Stimulated activated naive CD8-positive, alpha-beta T cell treated with anti-CD3 and anti-CD28 coated beads, Interleukin-15, Interleukin-2, amounts not matched to agents 100 ng/mL and 50 ng/mL, for 24 hours (primary cell): ENCODE data around the gene CIAO2B.
"Not testable (repeated sequence)": the region's sequence is repeated elsewhere in the genome, so short reads cannot be mapped to it uniquely, and the experiment has no call there.

Experiments used
- H3K27ac Mint-ChIP-seq: one replicate; pipeline ENCODE4 v1.8.0; 2021; ENCODE audit warnings: mild to moderate bottlenecking, mixed read lengths
- H3K27me3 Mint-ChIP-seq: one replicate; pipeline ENCODE4 v1.8.0; 2021; ENCODE audit warnings: mixed read lengths
- H3K36me3 Mint-ChIP-seq: one replicate; pipeline ENCODE4 v1.8.0; 2021; ENCODE audit warnings: low read depth, mixed read lengths
- H3K4me1 Mint-ChIP-seq: one replicate; pipeline ENCODE4 v1.8.0; 2021; ENCODE audit warnings: low read depth, mixed read lengths
- H3K4me3 Mint-ChIP-seq: one replicate; pipeline ENCODE4 v1.8.0; 2021; ENCODE audit warnings: mild to moderate bottlenecking, mixed read lengths
- H3K9me3 Mint-ChIP-seq: one replicate; pipeline ENCODE4 v1.8.0; 2021; ENCODE audit warnings: mixed read lengths

Gene CIAO2B

DNA sequence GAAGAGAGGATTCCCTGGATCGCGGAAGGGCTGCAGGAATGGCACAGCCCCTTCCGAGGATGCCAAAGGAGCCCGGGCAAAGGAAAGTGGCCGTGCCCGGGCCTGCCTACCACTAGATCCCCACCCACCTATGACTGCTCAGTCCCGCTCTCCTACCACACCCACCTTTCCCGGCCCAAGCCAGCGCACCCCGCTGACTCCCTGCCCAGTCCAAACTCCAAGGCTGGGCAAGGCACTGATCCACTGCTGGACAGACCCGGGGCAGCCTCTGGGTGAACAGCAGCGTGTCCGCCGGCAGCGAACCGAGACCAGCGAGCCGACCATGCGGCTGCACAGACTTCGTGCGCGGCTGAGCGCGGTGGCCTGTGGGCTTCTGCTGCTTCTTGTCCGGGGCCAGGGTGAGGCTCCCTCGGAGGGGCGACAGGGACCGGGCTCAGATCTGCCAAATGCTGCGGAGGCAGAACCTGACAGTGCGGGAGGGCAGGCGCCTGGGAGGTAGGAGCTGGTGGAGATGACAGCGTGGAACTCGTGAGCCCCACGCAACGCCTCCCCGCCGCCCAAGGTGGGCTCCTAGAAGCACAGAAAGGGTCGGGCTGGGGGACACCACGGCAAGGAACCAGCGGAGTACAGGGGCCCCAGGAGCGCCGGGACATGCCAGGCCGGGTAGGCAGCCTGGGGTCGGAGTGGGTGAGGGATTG, 1.3 kb upstream of the CIAO2B start, which contains the start of gene CES2:
Gene CES2, plus strand, starts transcription at position 203 of the 698 bp plus-strand sequence. Its CDS starts 120 bp downstream, at position 323.
- H3K27me3 Mint-ChIP-seq, result no peaks in the 10 kb centered on the region
- H3K27ac Mint-ChIP-seq, result peak within 1 kb of the TSS; percentile 94
- H3K4me1 Mint-ChIP-seq, result peaks cover 47% of the 10 kb centered on the region
- peak within 1 kb of the TSS; percentile 91 for H3K4me3 Mint-ChIP-seq
- H3K36me3 Mint-ChIP-seq, result peaks cover 38% of the 10 kb centered on the region
- H3K9me3 Mint-ChIP-seq, result no peaks in the 10 kb centered on the region

DNA sequence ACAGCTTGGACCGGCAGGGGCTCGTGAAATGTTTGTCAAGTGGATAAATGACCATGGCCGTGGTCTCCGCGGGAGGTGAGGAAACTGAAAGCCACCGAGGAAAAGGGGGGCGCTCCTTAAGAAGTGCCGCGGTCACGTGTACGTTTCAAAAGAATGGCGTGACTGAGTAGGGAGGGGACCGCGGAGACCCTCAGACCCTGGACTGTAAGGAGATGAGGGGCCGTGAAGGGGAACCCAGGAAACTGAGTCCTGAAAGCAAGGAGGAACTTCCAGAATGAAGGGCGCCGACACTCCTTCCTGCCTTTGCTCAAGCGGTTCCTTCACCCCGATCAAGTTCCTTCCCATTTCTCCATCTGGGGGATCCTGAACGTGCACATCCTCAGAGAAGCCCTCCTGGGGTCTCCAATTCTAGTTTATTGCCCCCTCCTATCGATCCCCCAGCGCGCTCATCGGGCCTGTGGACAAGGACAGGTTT, 674 bp upstream of the CIAO2B start:
- peak overlapping the region; percentile 91 for H3K4me3 Mint-ChIP-seq
- not testable (repeated sequence) for H3K9me3 Mint-ChIP-seq, H3K27me3 Mint-ChIP-seq
- peaks cover 47% of the 10 kb centered on the region for H3K4me1 Mint-ChIP-seq
- H3K27ac Mint-ChIP-seq, result peak overlapping the region; percentile 94
- peaks cover 36% of the 10 kb centered on the region for H3K36me3 Mint-ChIP-seq

DNA sequence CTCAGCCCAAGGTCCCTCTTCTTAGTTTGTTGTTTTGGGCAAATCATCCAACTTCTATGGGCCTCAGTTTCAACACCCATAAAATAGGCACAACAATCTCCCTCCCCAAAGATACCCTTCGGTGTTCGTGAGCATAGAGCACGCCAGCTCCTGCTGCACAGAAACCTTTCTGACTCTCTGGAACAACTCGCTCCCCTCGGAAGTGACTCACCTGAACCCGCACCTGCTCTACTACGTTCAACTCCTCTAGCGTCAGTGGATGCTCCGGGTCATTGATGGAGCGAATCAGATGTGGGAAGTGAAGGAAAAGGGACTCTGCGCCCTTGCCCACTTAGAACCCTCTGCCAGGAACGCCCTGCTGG, 445 bp downstream of the CIAO2B start:
- peaks cover 47% of the 10 kb centered on the region for H3K4me1 Mint-ChIP-seq
- H3K9me3 Mint-ChIP-seq, result no peaks in the 10 kb centered on the region
- H3K27ac Mint-ChIP-seq, result peak overlapping the region; percentile 94
- peak overlapping the region; percentile 91 for H3K4me3 Mint-ChIP-seq
- no peaks in the 10 kb centered on the region for H3K27me3 Mint-ChIP-seq
- H3K36me3 Mint-ChIP-seq, result peaks cover 33% of the 10 kb centered on the region

DNA sequence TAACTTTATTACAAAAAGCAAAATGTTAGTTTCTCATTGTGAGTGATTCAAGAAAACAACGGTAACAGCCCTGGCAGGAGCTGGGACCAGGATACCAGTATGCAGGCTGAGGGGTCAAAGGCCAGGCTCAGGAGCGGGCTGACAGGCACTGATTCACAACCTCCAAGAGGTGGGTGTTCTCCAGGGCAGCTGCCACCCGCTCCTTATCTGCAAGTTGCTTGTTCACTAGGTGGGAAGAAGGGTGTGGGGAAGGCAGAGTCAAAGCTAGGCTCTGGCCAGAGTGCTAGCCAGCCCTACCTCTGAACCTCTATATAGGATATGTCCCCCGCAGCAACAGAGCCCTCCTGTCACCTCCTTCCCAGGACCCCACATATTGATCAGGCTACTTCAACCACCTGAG, 2.1 kb downstream of the CIAO2B start:
- Mint-ChIP-seq H3K4me3 (peak overlapping the region; percentile 91), H3K27ac (peak overlapping the region; percentile 40), H3K9me3 (no peaks in the 10 kb centered on the region), H3K4me1 (peaks cover 58% of the 10 kb centered on the region), H3K36me3 (peaks cover 33% of the 10 kb centered on the region), H3K27me3 (no peaks in the 10 kb centered on the region)

DNA sequence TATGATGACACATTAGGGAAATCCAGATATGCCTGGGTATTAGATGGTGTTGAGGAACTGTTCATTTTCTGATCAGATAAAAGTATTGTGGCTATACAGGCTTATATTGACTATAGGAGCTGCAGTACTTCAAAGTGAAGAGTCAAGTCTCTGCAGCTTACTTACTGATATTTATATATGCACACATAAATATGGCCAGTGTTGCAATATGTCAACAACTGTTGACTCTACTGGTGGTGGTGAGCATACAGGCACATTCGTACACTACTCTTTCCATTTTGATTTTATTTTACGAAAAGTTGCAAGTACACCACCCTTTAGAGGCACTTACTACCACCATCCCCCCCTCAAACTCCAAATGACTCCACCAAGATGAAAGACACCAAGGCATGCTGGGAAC, 2.5 kb downstream of the CIAO2B start:
- Mint-ChIP-seq H3K4me3 (peak overlapping the region; percentile 91), H3K36me3 (peaks cover 32% of the 10 kb centered on the region), H3K27ac (no peak overlapping the region), H3K9me3 (no peaks in the 10 kb centered on the region), H3K4me1 (peaks cover 57% of the 10 kb centered on the region), H3K27me3 (no peaks in the 10 kb centered on the region)

DNA sequence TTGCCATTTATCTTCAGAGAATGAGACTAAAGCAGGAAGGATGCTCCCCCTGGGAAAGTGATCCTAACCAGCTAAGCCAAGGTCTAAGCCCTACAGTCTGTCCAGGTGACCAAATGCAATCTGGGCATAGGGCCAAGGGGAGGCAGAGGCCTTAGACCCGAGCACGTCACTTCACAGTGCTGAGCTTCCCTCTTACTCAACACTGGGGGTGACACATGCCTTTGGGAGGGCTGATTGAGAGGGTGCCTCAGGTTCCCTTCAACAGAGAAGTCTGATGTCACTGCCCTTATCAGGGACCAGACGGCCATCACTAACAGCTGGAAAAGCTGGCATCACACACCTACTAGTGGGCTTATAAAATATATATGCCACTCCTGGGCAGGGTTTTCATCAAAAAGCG, 4.0 kb downstream of the CIAO2B start:
- peaks cover 8% of the 10 kb centered on the region for H3K27me3 Mint-ChIP-seq
- no peaks in the 10 kb centered on the region for H3K9me3 Mint-ChIP-seq
- peaks cover 49% of the 10 kb centered on the region for H3K4me1 Mint-ChIP-seq
- no peak overlapping the region for H3K27ac Mint-ChIP-seq
- H3K4me3 Mint-ChIP-seq, result no peak overlapping the region
- H3K36me3 Mint-ChIP-seq, result peaks cover 26% of the 10 kb centered on the region

DNA sequence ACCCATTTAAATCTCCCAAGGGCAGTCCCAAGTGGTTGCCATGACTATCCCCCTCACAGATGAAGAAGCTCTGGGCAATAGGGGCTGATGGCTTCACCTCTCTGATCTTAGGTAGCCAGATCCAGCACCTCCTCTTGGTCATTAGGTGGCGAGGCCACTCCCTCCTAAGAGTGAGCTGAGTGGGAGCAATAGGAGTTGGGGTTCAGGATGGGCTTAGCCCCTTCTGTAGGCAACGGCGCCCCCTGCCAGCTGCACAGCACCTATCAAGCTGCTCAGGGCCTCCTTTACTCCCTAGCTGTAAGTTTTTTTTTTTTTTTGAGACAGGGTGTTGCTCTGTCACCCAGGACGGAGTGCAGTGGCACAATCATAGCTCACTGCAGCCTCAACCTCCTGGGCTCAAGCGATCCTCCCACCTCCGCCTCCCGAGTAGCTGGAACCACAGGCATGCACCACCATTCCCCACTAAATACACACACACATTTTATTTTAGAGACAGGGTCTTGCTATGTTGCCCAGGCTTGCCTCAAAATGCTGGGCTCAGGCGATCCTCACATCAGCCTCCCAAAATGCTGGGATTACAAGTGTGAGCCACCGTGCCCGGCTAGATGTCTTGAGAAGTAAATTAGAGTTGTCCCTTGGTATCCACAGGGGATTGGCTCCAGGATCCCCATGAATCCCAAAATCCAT, 5.4 kb downstream of the CIAO2B start:
- Mint-ChIP-seq H3K4me1 (peaks cover 46% of the 10 kb centered on the region), H3K27me3 (peaks cover 15% of the 10 kb centered on the region), H3K4me3 (no peak overlapping the region), H3K9me3 (no peaks in the 10 kb centered on the region), H3K36me3 (peaks cover 23% of the 10 kb centered on the region), H3K27ac (peak overlapping the region; percentile 45)

DNA sequence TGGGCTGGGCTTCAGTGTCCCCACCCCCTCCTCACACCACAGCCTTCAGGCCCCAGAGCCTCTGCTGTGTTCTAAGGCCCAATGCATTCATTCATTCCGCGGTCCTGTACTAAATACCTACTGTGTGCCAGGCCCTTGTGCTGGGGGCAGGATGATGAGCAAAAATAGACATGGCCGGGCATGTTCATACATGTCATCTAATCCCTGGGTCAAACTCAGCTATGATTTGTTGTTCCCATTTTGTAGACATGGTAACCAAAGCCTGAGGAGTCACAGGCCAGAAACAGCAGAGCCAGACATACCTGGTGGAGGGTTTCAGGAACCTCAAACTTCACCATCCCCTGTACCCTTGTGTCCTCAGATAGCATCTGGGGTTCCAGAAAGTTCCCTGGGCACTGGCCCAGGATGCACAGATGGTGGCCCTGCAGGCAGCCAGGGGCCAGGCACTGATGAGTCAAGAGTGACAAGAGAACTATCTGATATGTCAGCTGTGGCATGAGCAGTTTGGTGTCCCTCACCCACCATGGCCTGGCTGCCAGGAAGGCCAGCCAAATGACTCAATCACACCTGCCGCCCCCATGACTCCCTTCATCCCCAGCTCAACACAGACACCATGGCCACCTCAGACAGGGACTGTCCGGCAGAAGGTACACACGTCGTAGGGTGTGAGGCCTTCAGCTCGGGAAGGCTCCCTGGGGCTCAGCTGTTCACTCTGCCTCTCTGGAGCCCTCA, 6.1 kb downstream of the CIAO2B start:
- Mint-ChIP-seq H3K36me3 (peaks cover 15% of the 10 kb centered on the region), H3K27me3 (peaks cover 22% of the 10 kb centered on the region), H3K4me3 (no peak overlapping the region), H3K4me1 (peaks cover 38% of the 10 kb centered on the region), H3K27ac (peak overlapping the region; percentile 45), H3K9me3 (no peaks in the 10 kb centered on the region)

DNA sequence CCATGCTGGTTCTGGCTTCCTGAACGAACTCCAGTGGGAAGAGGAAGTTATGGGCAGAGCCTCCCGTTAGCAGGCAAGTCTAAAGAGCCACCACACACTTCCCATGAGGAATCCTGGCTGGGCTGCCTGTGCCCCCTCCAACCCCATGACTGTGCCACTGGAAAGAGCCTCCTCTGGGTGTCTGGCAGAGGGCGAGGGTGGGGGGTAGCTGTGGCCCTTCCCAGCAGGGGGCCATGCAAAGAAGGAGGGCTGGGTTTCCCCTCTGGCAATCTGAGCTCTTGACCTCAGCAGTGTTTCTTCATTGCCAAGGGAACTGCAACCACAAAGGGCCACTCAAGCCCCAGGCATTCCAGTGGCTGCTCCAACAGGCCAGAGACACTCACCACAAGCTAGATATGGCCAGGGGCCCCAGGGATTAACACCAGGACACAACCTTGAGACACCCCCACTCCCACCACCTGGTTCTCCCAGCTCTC, 7.2 kb downstream of the CIAO2B start:
- H3K36me3 Mint-ChIP-seq, result peaks cover 4% of the 10 kb centered on the region
- no peaks in the 10 kb centered on the region for H3K9me3 Mint-ChIP-seq
- no peak overlapping the region for H3K4me3 Mint-ChIP-seq
- H3K27ac Mint-ChIP-seq, result no peak overlapping the region
- peaks cover 27% of the 10 kb centered on the region for H3K4me1 Mint-ChIP-seq
- peaks cover 22% of the 10 kb centered on the region for H3K27me3 Mint-ChIP-seq

DNA sequence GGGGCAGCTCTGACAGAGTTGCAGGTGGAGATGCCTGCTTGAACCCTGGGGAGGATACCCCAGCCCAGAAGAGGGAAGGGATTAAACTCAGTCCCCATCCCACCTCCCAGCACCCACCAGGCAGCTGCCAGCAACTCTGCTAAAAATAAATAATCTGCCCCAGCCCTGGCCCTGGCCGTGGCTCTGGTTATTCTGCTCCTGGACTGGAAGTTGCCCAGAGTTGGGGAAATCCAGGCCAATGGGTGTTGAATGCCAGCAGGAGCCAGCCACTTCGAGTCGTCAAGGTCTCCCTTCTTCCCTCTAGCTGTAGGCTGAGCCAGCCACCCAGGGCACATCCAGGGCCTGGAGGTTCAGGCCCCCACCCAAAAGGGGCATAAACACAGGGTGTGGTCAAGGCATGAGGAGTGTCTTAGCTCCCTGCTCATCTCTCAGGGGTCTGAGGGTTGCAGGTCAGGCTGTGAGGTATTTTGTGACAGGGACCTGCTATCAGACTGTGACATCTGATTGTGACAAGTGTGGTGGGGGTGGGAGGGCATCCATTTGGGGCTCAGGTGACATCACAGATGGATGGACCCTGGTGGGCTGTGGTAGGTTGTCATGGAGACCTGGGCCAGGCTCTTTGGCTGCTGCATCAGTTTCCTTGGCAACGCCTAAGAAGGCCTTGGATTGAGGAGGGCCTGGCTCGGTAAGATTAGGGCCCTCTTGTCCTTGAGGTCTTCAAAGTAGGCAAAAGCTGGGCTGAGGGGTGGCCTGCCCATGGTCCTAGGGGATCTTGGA, 7.8 kb downstream of the CIAO2B start:
- H3K27me3 Mint-ChIP-seq, result peaks cover 24% of the 10 kb centered on the region
- no peak overlapping the region for H3K27ac Mint-ChIP-seq
- H3K4me3 Mint-ChIP-seq, result no peak overlapping the region
- H3K4me1 Mint-ChIP-seq, result peaks cover 22% of the 10 kb centered on the region
- no peaks in the 10 kb centered on the region for H3K36me3 Mint-ChIP-seq
- H3K9me3 Mint-ChIP-seq, result no peaks in the 10 kb centered on the region

DNA sequence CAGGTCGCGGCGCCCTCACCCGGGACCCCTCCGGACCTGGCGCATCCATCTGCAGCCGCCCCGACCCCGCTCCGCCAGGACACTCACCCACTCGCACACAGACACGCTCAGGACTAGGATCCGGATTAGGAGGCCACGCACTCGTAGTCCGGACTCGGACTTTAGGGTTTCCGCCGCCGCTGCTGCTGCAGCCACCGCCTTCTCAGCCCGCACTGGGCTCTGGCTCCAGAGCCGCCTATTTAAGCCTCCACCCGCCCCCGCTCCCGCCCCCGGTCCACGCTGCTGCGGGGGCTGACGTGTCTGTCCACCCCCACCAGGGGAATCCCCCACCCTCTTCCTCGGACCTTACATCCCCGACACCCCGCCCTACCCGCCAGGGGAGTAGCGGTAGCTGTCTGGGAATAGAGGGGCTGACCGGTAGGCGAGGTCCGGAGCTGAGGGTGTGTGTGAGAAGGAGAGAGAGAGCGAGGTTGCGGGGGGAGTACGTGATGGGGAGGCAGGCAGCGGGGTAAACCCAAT, 8.8 kb downstream of the CIAO2B start, which contains the start of gene RRAD:
Gene RRAD, minus strand, starts transcription at position 214 of the 519 bp plus-strand sequence. CDS start 356 bp downstream, outside the sequence.
- peaks cover 30% of the 10 kb centered on the region for H3K27me3 Mint-ChIP-seq
- no peaks in the 10 kb centered on the region for H3K9me3 Mint-ChIP-seq
- H3K4me1 Mint-ChIP-seq, result peaks cover 22% of the 10 kb centered on the region
- H3K4me3 Mint-ChIP-seq, result peak within 1 kb of the TSS; percentile 48
- no peaks in the 10 kb centered on the region for H3K36me3 Mint-ChIP-seq
- no peak within 1 kb of the TSS for H3K27ac Mint-ChIP-seq

DNA sequence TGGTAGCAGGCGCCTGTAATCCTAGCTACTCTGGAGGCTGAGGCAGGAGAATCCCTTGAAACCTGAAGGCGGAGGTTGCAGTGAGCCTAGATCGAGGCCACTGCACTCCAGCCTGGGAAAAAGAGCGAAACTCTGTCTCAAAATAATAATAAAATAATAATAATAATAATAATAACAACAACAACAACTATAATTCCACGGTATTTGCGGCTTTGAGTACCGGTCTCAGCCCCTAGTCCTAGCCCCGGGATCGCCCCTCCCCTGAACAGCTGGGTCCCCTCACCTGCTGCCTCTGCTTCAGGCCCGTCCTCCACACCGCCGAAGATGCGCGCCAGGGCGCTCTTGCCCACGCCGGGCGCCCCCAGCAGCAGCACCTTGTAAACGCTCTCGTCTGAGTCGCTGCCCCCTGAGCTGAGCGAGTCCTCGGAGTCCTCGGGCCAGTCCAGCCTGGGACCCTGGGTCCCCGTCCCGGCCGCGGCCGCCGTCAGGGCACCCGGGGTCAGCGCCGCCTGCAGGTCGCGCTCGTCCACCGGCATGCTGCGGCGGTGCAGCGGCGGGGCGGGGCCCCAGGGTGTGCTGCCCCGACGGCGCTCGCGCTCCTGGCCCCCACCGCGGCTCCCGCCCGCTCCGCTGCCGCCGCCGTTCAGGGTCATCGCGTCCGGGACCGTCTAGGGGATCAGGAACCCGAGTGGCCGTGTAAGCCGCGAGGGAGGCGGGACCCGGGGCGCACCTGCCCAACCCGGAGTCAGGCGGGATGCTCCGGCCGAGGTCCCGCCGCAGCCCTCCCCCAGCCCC, 9.5 kb downstream of the CIAO2B start:
- H3K36me3 Mint-ChIP-seq, result no peaks in the 10 kb centered on the region
- H3K4me3 Mint-ChIP-seq, result peak overlapping the region; percentile 48
- peaks cover 22% of the 10 kb centered on the region for H3K4me1 Mint-ChIP-seq
- H3K9me3 Mint-ChIP-seq, result no peaks in the 10 kb centered on the region
- peaks cover 30% of the 10 kb centered on the region for H3K27me3 Mint-ChIP-seq
- no peak overlapping the region for H3K27ac Mint-ChIP-seq

DNA sequence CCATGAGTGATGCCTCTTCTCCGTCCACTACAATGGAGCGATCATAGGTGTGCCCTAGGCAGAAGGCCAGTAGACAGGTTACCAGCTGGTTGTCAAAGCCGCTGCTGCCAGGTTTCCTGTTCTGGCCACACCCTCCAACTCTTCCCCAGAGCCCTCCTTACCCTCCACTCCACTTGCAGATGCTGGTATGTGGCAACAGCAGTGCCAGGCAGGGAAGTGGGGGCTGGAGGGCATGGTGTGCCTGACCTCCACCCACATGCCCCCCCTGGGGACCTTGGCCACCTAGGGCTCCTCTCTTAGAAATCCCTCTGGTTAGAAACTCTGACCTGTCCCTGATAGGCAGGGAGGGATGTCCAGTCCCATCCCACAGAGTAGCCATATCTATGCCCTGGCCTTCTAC, 10.3 kb downstream of the CIAO2B start:
- peaks cover 22% of the 10 kb centered on the region for H3K4me1 Mint-ChIP-seq
- no peaks in the 10 kb centered on the region for H3K36me3 Mint-ChIP-seq
- no peak overlapping the region for H3K27ac Mint-ChIP-seq
- no peaks in the 10 kb centered on the region for H3K9me3 Mint-ChIP-seq
- H3K27me3 Mint-ChIP-seq, result peaks cover 33% of the 10 kb centered on the region
- no peak overlapping the region for H3K4me3 Mint-ChIP-seq
